ENCODE data around the gene CREB3L1.

- TF ChIP-seq ZNF70 (CRISPR knock-in tag; IDR thresholded peaks at IDR 0.05) (no peak), ZNF565 (CRISPR knock-in tag; conservative IDR thresholded peaks at IDR 0.05; ENCODE audit: low read depth) (no peak), POU6F1 (CRISPR knock-in tag; IDR thresholded peaks at IDR 0.05; ENCODE audit: borderline replicate concordance, low read depth) (no peak), ZFP30 (CRISPR knock-in tag; IDR thresholded peaks at IDR 0.05) (no peak)
Observed at GRCh38 chr11:46331282-46331984, 54.0 kb downstream of the CREB3L1 start.

Data from SK-N-SH treated with all-trans-retinoic acid at 6 μM for 48 hours (cell line).